BJ (cell line): Measurements from ENCODE around the gene DYNC2LI1. TPM values are rescaled to one million over a fixed set of nuclear protein-coding genes. Genes with fewer than 3 reads are reported as not detected.

Experiments
- CTCF ChIA-PET: fragments of 350-600 bp; formaldehyde crosslinking; extraction: SDS; loops from one replicate; lab custom pipeline; 2021; ENCODE audit warnings: antibody characterized with exemption, inconsistent platforms; lab: Yijun Ruan, JAX
- POLR2A ChIA-PET: fragments of 300-600 bp; sonication (Branson Sonifier 250); formaldehyde crosslinking; extraction: SDS; loops from one replicate; lab custom pipeline; 2021; ENCODE audit warnings: antibody characterized with exemption; lab: Charles Lee
- DNase-seq: peaks from one replicate; pipeline ENCODE4 v3.0.0-alpha.2; 2011; ENCODE audit warnings: low read depth
- H3K27me3 ChIP-seq: 2 replicates; pipeline ENCODE4 v1.6.0; 2011; ENCODE audit warnings: low read length; ENCODE audit not compliant: control insufficient read depth, insufficient read depth
- H3K36me3 ChIP-seq: 2 replicates; pipeline ENCODE4 v1.5.1; 2011; ENCODE audit warnings: low read length; ENCODE audit not compliant: control insufficient read depth, insufficient read depth
- H3K4me3 ChIP-seq: 2 replicates; pipeline ENCODE4 v1.5.1; 2011; ENCODE audit warnings: low read depth, mild to moderate bottlenecking, control low read depth, low read length
- CTCF ChIP-seq: IDR thresholded peaks from 2 replicates; pipeline ENCODE4 v1.5.1; 2011; ENCODE audit warnings: low read depth, mild to moderate bottlenecking, control low read depth, inconsistent platforms, low read length, moderate library complexity; ENCODE audit not compliant: insufficient read depth
- polyA plus RNA-seq: library from polyadenylated mRNA; depleted of rRNA; stranded (reverse); fragments of >200 nt; gene quantifications from 2 replicates; pipeline ENCODE4 v1.2.3, GENCODE V29; 2011

Gene DYNC2LI1
- polyA plus RNA-seq, 1 experiment = 7.2 TPM

GRCh38 chr2:43751476-43751990 is 22.3 kb upstream of the DYNC2LI1 start:
- H3K4me3 ChIP-seq = no peak overlapping the region
- POLR2A ChIA-PET = no interaction called here
- no peak for TF ChIP-seq CTCF
- H3K27me3 ChIP-seq = no peaks in the 10 kb centered on the region
- CTCF ChIA-PET = interaction anchor here (0.7 to 1.1 kb wide), 2 partner anchors 13 to 270 kb away, joined by 3 read pairs; no protein-coding TSS in a partner anchor
- no peak for DNase-seq
- H3K36me3 ChIP-seq = no peaks in the 10 kb centered on the region

GRCh38 chr2:43752302-43752701 is 21.5 kb upstream of the DYNC2LI1 start:
- TF ChIP-seq CTCF = no peak
- Histone ChIP-seq H3K4me3 (no peak overlapping the region), H3K27me3 (no peaks in the 10 kb centered on the region), H3K36me3 (no peaks in the 10 kb centered on the region)
- ChIA-PET POLR2A (no interaction called here), CTCF (interaction anchor here (0.7 to 1.1 kb wide), 2 partner anchors 12 to 270 kb away, joined by 3 read pairs; no protein-coding TSS in a partner anchor)
- DNase-seq = no peak

- CTCF ChIA-PET = no interaction called here
- POLR2A ChIA-PET = no interaction called here
- no peaks in the 10 kb centered on the region for H3K27me3 ChIP-seq
- no peak for TF ChIP-seq CTCF
- no peaks in the 10 kb centered on the region for H3K36me3 ChIP-seq
- DNase-seq = no peak
- H3K4me3 ChIP-seq = no peak overlapping the region
Observed at GRCh38 chr2:43754180-43754579, 19.7 kb upstream of the DYNC2LI1 start.

GRCh38 chr2:43758739-43759138 is 15.1 kb upstream of the DYNC2LI1 start:
- ChIA-PET CTCF (interaction anchor here (1.6 kb wide), 1 partner anchor 16 kb away, joined by 4 read pairs; the partner anchor contains the start of gene DYNC2LI1), POLR2A (no interaction called here)
- no peak for TF ChIP-seq CTCF
- Histone ChIP-seq H3K27me3 (no peaks in the 10 kb centered on the region), H3K4me3 (no peak overlapping the region), H3K36me3 (no peaks in the 10 kb centered on the region)
- no peak for DNase-seq

GRCh38 chr2:43759195-43759594 is 14.6 kb upstream of the DYNC2LI1 start:
- ChIA-PET CTCF (interaction anchor here (1.6 kb wide), 1 partner anchor 15 kb away, joined by 4 read pairs; the partner anchor contains the start of gene DYNC2LI1), POLR2A (no interaction called here)
- H3K36me3 ChIP-seq = no peaks in the 10 kb centered on the region
- H3K4me3 ChIP-seq = no peak overlapping the region
- H3K27me3 ChIP-seq = no peaks in the 10 kb centered on the region
- no peak for TF ChIP-seq CTCF
- DNase-seq = peak; percentile 65
